Measurements from ENCODE around the gene ZXDC.

GRCh38 chr3:126460381-126460780 lies 15.3 kb downstream of the ZXDC start:
- TF ChIP-seq CTCF (IDR thresholded peaks at IDR 0.05; ENCODE audit: low read depth, low read length, poor library complexity, severe bottlenecking) (no peak), EZH2phosphoT487 (IDR thresholded peaks at IDR 0.05; ENCODE audit: borderline replicate concordance, low read length) (no peak)

Measured in DOHH2 (cell line).